Right lobe of liver (tissue), 6 donors: ENCODE measurements around the gene SEMA6B. TPM values are rescaled to one million over a fixed set of nuclear protein-coding genes. Genes with fewer than 3 reads are reported as not detected.

Experiments
- ATAC-seq, 4 donors: fragments of 200-7000 bp; cut with Tn5 transposase; one replicate each; pipeline ENCODE4 v1.9.1; 2020; ENCODE audit warnings: mild to moderate bottlenecking in 4 of 4, moderate library complexity in 4 of 4
- DNase-seq, 3 donors: peaks; one replicate each; pipeline ENCODE4 v3.0.0-alpha.2; 2020
- H3K27ac ChIP-seq, 3 donors: fragments of 200-600 bp; one replicate each; pipeline ENCODE4 v1.8.0; 2022
- H3K27me3 ChIP-seq, 2 donors: fragments of 200-600 bp; one replicate each; pipeline ENCODE4 v1.8.0; 2022
- H3K36me3 ChIP-seq, 4 donors: fragments of 200-600 bp; sonication (generic) in 1 of 4; one replicate each; pipeline versions ENCODE4 v1.5.1 to v1.8.0; 2017 to 2022; ENCODE audit warnings: control low read depth in 1 of 4
- H3K4me1 ChIP-seq, 4 donors: fragments of 200-600 bp; sonication (generic) in 1 of 4; one replicate each; pipeline versions ENCODE4 v1.5.1 to v1.8.0; 2017 to 2022; ENCODE audit warnings: control low read depth in 1 of 4
- H3K4me3 ChIP-seq, 3 donors: fragments of 200-600 bp; one replicate each; pipeline ENCODE4 v1.8.0; 2022
- H3K9me3 ChIP-seq, 4 donors: fragments of 200-600 bp; sonication (generic) in 1 of 4; one replicate each; pipeline versions ENCODE4 v1.5.1 to v1.8.0; 2017 to 2022; ENCODE audit warnings: control low read depth in 1 of 4
- POLR2A ChIP-seq: fragments of 450-650 bp; IDR thresholded peaks from one replicate; pipeline ENCODE4 v1.6.1; 2017; ENCODE audit warnings: antibody characterized with exemption, mild to moderate bottlenecking
- WGBS: methylation state at CpG from one replicate; pipeline ENCODE4 v1.1.6; 2018; ENCODE audit warnings: low coverage, low lambda C conversion rate; ENCODE audit not compliant: insufficient coverage; ENCODE audit errors: missing lambda C conversion rate; 5-methylcytosine and 5-hydroxymethylcytosine counted together
- intact Hi-C, 2 donors: fragments of 100-400 bp; cut with DNase I; formaldehyde crosslinking; loops; one replicate each; pipeline versions ENCODE4 v1.11.2 to v1.14.1; 2022
- total RNA-seq, 6 experiments: library from RNA; depleted of rRNA in 2 of 6; stranded (reverse); fragments of >200 nt in 2 of 6; fragmentation: NEBNext Ultra II Directional in 3 of 6; extraction: Animal tissue kit (Norgen Biotek cat#: 25700) in 3 of 6; gene quantifications; one replicate each; pipeline versions ENCODE4 v1.1.0 to v1.2.4, GENCODE V29; 2016 to 2023
- TF ChIP-seq, protein P1 (sequence below), 4 donors: fragments of 200-600 bp in 3 of 4; fragments of 450-650 bp in 1 of 4; IDR thresholded peaks; one replicate each; pipeline versions ENCODE4 v1.5.1 to v1.8.0; 2016 to 2022; ENCODE audit warnings: antibody characterized with exemption in 4 of 4, mild to moderate bottlenecking in 2 of 4
- donor health status: DM: no; HTN: yes; CAD: no.
- donor health status: DM: no; HTN: no; CAD: no.
- donor health status: DM: no; HTN: no; CAD: no.
- donor health status: DM: no; HTN: yes; CAD: no.
- donor health status: DM: no; HTN: yes; CAD: no.

The SEMA6B gene
- total RNA-seq, 6 experiments from 2014 or later: 1.0 to 6.5 (median 2.3) TPM

DNA sequence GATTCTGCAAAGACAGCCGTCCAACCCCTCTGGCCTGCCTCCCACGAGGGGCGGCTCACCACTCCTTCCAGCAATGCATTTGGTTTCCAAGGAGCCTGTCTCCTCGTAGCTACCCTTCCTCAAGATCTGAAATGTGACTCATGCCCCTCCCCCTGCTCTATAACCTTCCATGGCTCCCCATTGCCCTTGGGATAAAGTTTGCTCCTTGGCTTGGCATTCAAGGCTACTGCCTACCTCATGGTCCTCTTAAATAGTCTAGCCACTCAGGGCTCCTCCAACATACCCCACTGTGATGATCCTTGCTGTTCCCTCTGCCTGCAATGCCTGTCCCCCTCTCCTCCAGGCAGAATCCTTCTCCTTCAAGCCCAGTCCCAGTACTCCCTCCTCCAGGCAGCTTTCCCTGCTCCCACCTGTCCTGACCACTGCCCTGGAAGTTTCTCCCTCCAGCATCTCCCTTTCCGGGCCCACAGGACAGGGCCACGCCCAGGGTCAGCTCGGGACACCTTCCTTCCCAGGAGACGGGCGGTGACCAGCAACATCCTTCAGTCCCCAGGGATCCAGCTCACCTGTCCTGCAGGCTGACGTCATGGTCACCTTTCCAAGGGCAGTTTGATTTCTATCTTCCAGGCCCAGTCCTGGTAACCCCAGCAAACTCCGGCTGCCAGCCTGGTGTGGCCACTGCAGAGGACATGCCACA is 19.2 kb upstream of the SEMA6B start:
- no peaks in the 10 kb centered on the region for H3K4me1 ChIP-seq
- TF ChIP-seq POLR2A: no peak
- TF ChIP-seq, protein P1, sequence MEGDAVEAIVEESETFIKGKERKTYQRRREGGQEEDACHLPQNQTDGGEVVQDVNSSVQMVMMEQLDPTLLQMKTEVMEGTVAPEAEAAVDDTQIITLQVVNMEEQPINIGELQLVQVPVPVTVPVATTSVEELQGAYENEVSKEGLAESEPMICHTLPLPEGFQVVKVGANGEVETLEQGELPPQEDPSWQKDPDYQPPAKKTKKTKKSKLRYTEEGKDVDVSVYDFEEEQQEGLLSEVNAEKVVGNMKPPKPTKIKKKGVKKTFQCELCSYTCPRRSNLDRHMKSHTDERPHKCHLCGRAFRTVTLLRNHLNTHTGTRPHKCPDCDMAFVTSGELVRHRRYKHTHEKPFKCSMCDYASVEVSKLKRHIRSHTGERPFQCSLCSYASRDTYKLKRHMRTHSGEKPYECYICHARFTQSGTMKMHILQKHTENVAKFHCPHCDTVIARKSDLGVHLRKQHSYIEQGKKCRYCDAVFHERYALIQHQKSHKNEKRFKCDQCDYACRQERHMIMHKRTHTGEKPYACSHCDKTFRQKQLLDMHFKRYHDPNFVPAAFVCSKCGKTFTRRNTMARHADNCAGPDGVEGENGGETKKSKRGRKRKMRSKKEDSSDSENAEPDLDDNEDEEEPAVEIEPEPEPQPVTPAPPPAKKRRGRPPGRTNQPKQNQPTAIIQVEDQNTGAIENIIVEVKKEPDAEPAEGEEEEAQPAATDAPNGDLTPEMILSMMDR (IDR thresholded peaks at IDR 0.05): no peak
- WGBS: 54% methylated on average over 6 of the region's 11 CpGs
- ATAC-seq (no peak), DNase-seq (no peak)
- H3K4me3 ChIP-seq: no peak overlapping the region
- H3K27me3 ChIP-seq: peaks cover 0 to 5% of the 10 kb centered on the region in 2 donors
- H3K27ac ChIP-seq: no peak overlapping the region
- intact Hi-C loops: loop anchor here (5.0 kb wide), 2 partner anchors 54 to 59 kb away; partner anchors contain the start of gene TNFAIP8L1 (in 1 of the 2)
- H3K36me3 ChIP-seq: no peaks in the 10 kb centered on the region
- no peaks in the 10 kb centered on the region for H3K9me3 ChIP-seq

DNA sequence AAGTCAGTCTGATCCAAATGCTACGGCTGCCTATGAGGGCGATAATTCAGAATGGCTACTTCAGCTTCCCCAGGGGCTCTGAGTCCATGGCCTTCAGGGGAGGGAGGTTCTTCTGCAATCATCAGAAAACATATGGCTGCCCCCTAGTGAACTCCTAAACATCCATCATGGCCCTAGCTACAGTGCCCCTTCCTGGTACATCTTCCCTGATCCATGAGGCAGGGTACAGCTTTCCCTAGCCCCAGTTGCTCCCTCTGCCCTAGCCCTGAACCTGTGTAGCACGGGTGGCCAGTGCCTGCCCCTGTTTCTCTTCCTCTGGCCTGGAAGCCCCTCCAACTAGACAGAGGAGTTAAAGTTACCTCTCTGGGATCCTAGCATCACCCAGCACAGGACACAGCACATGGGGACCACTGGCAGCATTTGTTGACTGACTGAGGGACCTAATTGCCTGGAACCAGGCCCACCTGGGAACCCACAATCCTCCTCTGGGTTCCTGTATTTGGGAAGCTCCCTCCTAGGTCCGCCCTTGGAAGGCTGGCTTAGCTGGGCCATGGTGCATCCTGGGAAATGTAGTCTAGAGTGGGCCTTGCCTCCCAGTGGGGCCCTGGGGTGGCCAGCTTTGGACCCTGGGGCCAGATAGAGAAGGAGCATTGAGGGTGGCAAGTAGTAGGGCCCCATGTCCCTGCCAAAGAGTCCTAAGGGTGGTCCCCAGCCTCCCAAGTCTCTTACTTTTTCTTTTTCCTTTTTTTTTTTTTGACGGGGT is 17.7 kb upstream of the SEMA6B start:
- Histone ChIP-seq H3K9me3 (no peaks in the 10 kb centered on the region), H3K4me1 (no peaks in the 10 kb centered on the region), H3K4me3 (no peak overlapping the region), H3K27ac (no peak overlapping the region), H3K36me3 (no peaks in the 10 kb centered on the region), H3K27me3 (peaks cover 0 to 5% of the 10 kb centered on the region in 2 donors)
- WGBS: 77% methylated on average over 3 of the region's 5 CpGs
- ATAC-seq (peak in 1 of 4 donors; percentile 40), DNase-seq (no peak)
- TF ChIP-seq, protein P1 (IDR thresholded peaks at IDR 0.05): no peak
- intact Hi-C loops: loop anchor here (5.0 kb wide), 2 partner anchors 55 to 60 kb away; partner anchors contain the start of gene TNFAIP8L1 (in 1 of the 2)

DNA sequence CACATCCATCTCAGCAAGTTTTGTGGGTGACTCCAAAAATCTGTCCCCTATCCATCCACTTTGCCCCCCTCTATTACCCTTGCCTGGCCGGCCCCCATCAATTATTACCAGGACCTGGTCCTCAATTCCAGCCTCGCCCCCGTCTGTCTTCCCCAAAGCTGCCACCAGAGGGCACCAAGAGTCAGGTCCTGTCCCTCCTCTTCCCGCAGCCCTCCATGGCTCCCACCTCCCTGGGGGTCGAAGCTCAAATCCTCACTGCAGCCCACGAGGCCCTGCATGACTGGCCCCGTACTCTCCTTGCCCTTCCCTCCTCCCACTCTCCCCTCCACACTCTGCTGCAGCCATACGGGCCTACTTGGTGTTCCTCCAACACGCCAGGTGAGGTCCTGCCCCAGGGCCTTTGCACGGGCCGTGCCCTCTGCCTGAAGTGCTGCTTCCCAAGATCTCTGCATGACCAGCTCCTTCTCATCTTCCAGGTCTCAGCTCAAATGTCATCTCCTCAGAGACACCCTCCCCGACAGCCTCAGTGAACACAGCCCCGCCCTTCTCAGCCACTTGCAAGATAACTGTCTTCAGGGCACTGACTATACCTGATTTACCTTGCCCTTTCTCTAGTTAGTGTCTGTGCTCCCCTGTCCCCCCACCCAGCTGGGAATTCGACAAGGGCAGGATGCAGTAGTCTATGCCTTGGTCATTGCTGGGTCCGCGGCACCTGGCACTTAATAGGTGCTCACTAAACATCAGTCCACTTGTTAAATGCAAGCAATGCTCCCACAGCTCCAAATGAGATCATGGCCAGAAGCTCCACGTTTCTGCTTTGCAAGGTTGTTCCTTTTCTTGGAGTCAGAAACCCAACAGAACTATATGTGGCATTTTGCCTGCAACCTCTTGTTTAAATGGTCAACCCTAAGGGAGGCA is 16.8 kb upstream of the SEMA6B start:
- peak; percentile 63 to 83 (median 74) for ATAC-seq
- no peaks in the 10 kb centered on the region for H3K36me3 ChIP-seq
- H3K9me3 ChIP-seq: no peaks in the 10 kb centered on the region
- peaks cover 0 to 5% of the 10 kb centered on the region in 2 donors for H3K27me3 ChIP-seq
- peak; percentile 62 to 78 (median 75) for DNase-seq
- WGBS: 48% methylated on average over 17 of the region's 17 CpGs
- intact Hi-C loops: loop anchor here (5.0 kb wide), 2 partner anchors 56 to 61 kb away; partner anchors contain the start of gene TNFAIP8L1 (in 1 of the 2)
- no peak overlapping the region for H3K27ac ChIP-seq
- no peaks in the 10 kb centered on the region for H3K4me1 ChIP-seq
- TF ChIP-seq, protein P1 (IDR thresholded peaks at IDR 0.05): peak; percentile 64 to 76 (median 72)
- TF ChIP-seq POLR2A: no peak
- no peak overlapping the region for H3K4me3 ChIP-seq
